Spleen (tissue), 11 donors: ENCODE measurements around the gene NADK. TPM values are rescaled to one million over a fixed set of nuclear protein-coding genes. Genes with fewer than 3 reads are reported as not detected.

ENCODE experiments used
- DNase-seq: peaks from one replicate; pipeline ENCODE4 v3.0.0-alpha.2; 2020
- H3K27ac ChIP-seq, 8 donors: fragments of 200-600 bp; sonication (generic) in 7 of 8; 1 replicate in 4 of 8; 2 replicates in 4 of 8; pipeline versions ENCODE4 v1.5.0 to v1.8.0; 2016 to 2021; ENCODE audit warnings: inconsistent platforms in 4 of 8, mild to moderate bottlenecking in 4 of 8, moderate library complexity in 1 of 8
- H3K27me3 ChIP-seq, 7 donors: fragments of 200-600 bp; sonication (generic) in 6 of 7; replicated peaks in 1 of 7; 1 replicate in 4 of 7; 2 replicates in 3 of 7; pipeline versions ENCODE4 v1.5.0 to v1.8.0; 2016 to 2021; ENCODE audit warnings: inconsistent platforms in 3 of 7, mild to moderate bottlenecking in 1 of 7
- H3K36me3 ChIP-seq, 6 donors: fragments of 200-600 bp; sonication (generic) in 5 of 6; 1 replicate in 4 of 6; 2 replicates in 2 of 6; pipeline versions ENCODE4 v1.5.0 to v1.8.0; 2016 to 2021; ENCODE audit warnings: inconsistent platforms in 2 of 6
- H3K4me1 ChIP-seq, 6 donors: fragments of 200-600 bp; sonication (generic) in 5 of 6; 1 replicate in 3 of 6; 2 replicates in 3 of 6; pipeline versions ENCODE4 v1.5.0 to v1.8.0; 2016 to 2021; ENCODE audit warnings: inconsistent platforms in 3 of 6
- H3K4me3 ChIP-seq, 8 donors: fragments of 200-600 bp; sonication (generic) in 7 of 8; 1 replicate in 4 of 8; 2 replicates in 4 of 8; pipeline versions ENCODE4 v1.5.0 to v1.8.0; 2016 to 2021; ENCODE audit warnings: inconsistent platforms in 4 of 8, mild to moderate bottlenecking in 4 of 8, moderate library complexity in 2 of 8
- H3K9me3 ChIP-seq, 8 donors: fragments of 200-600 bp; sonication (generic) in 7 of 8; 1 replicate in 4 of 8; 2 replicates in 4 of 8; pipeline versions ENCODE4 v1.5.0 to v1.8.0; 2016 to 2021; ENCODE audit warnings: inconsistent platforms in 4 of 8
- CTCF ChIP-seq, 11 experiments: fragments of 200-600 bp in 7 of 11; fragments of 450-650 bp in 4 of 11; sonication (generic) in 4 of 11; IDR thresholded peaks in 8 of 11; conservative IDR thresholded peaks in 3 of 11; 1 replicate in 7 of 11; 2 replicates in 4 of 11; pipeline versions ENCODE4 v1.4.0 to v1.8.0; 2016 to 2021; ENCODE audit warnings: antibody characterized with exemption in 11 of 11, inconsistent platforms in 4 of 11, mild to moderate bottlenecking in 1 of 11
- POLR2A ChIP-seq, 3 donors: fragments of 450-650 bp; IDR thresholded peaks; one replicate each; pipeline ENCODE4 v1.5.1; 2017; ENCODE audit warnings: antibody characterized with exemption in 3 of 3, mild to moderate bottlenecking in 1 of 3
- POLR2AphosphoS5 ChIP-seq, 3 donors: sonication (generic); formaldehyde crosslinking; IDR thresholded peaks; one replicate each; pipeline ENCODE4 v1.5.1; 2017; ENCODE audit warnings: antibody characterized with exemption in 3 of 3
- WGBS, 5 donors: extraction: QIAGEN DNeasy Blood & Tissue Kit in 3 of 5; methylation state at CpG; one replicate each; pipeline versions ENCODE4 v1.1.5 to v1.1.7; 2013 to 2018; 5-methylcytosine and 5-hydroxymethylcytosine counted together
- intact Hi-C: fragments of 100-400 bp; cut with DNase I; formaldehyde crosslinking; loops from one replicate; pipeline ENCODE4 v1.15.0; 2023; ENCODE audit warnings: low total_unique reads
- polyA plus RNA-seq, 3 donors: library from polyadenylated mRNA; stranded (reverse); fragments of 200-250 nt; gene quantifications; one replicate each; pipeline ENCODE4 v1.2.1, GENCODE V29; 2013
- total RNA-seq, 7 donors: library from RNA; depleted of rRNA in 3 of 7; stranded (reverse); fragments of >200 nt in 3 of 7; fragmentation: NEBNext Ultra II Directional in 4 of 7; extraction: Animal tissue kit (Norgen Biotek cat#: 25700) in 4 of 7; gene quantifications; one replicate each; pipeline versions ENCODE4 v1.1.0 to v1.2.1, GENCODE V29; 2016 to 2021
- donor health status: healthy with polysubstance abuse.
- donor health status: DM: no; HTN: no; CAD: no; lungs with moderate emphysema.
- donor health status: DM: no; HTN: no; CAD: no.
- donor health status: Bipolar disorder and iron deficiency.
- donor health status: healthy.
- donor health status: DM: no; HTN: no; CAD: no.
- donor health status: DM: yes; HTN: yes; CAD: no.

Gene NADK
- total and polyA plus RNA-seq, 10 donors: 62.6 to 271 (median 179) TPM

- H3K36me3 ChIP-seq: peaks cover 10 to 85% (median 80%) of the 10 kb centered on the region in 6 donors
- TF ChIP-seq POLR2AphosphoS5 (IDR thresholded peaks at IDR 0.05): no peak
- TF ChIP-seq CTCF (IDR thresholded peaks at IDR 0.05 in 8 of 11, conservative IDR thresholded peaks at IDR 0.05 in 3 of 11): no peak
- no peak for TF ChIP-seq POLR2A (IDR thresholded peaks at IDR 0.05)
- 81 to 98% (median 89%) methylated on average over 13 to 19 of the region's 19 CpGs for WGBS, 5 donors
- no peak overlapping the region for H3K27ac ChIP-seq
- H3K27me3 ChIP-seq: no peaks in the 10 kb centered on the region
- DNase-seq: peak; percentile 66
- peaks cover 0 to 54% (median 26%) of the 10 kb centered on the region in 6 donors for H3K4me1 ChIP-seq
- intact Hi-C loops: no loop called here
- no peaks in the 10 kb centered on the region for H3K9me3 ChIP-seq
- no peak overlapping the region for H3K4me3 ChIP-seq
Measured at GRCh38 chr1:1755426-1755825, 22.8 kb downstream of the NADK start.

GRCh38 chr1:1754051-1754815, 24.0 kb downstream of the NADK start:
- H3K36me3 ChIP-seq: peaks cover 4 to 73% (median 68%) of the 10 kb centered on the region in 6 donors
- peaks cover 0 to 42% (median 17%) of the 10 kb centered on the region in 6 donors for H3K4me1 ChIP-seq
- peak; percentile 73 for DNase-seq
- no peak overlapping the region for H3K4me3 ChIP-seq
- no peaks in the 10 kb centered on the region for H3K27me3 ChIP-seq
- H3K9me3 ChIP-seq: no peaks in the 10 kb centered on the region
- intact Hi-C loops: no loop called here
- no peak for TF ChIP-seq CTCF (IDR thresholded peaks at IDR 0.05 in 8 of 11, conservative IDR thresholded peaks at IDR 0.05 in 3 of 11)
- peak in 2 of 3 donors; percentile 39 to 67 for TF ChIP-seq POLR2AphosphoS5 (IDR thresholded peaks at IDR 0.05)
- TF ChIP-seq POLR2A (IDR thresholded peaks at IDR 0.05): no peak
- peak overlapping the region in 2 of 8 donors; percentile 47 to 55 for H3K27ac ChIP-seq
- 89 to 94% (median 90%) methylated on average over 32 to 49 of the region's 49 CpGs for whole genome bisulfite sequencing, 5 donors

GRCh38 chr1:1753607-1754005, 24.7 kb downstream of the NADK start:
- Histone ChIP-seq H3K9me3 (no peaks in the 10 kb centered on the region), H3K36me3 (peaks cover 4 to 67% (median 63%) of the 10 kb centered on the region in 6 donors), H3K27me3 (no peaks in the 10 kb centered on the region), H3K4me3 (no peak overlapping the region), H3K4me1 (peaks cover 0 to 41% (median 11%) of the 10 kb centered on the region in 6 donors), H3K27ac (peak overlapping the region in 3 of 8 donors; percentile 47 to 55 (median 47))
- intact Hi-C loops: no loop called here
- peak; percentile 71 for DNase-seq
- WGBS, 5 donors: 82 to 96% (median 92%) methylated on average over 14 to 16 of the region's 16 CpGs
- TF ChIP-seq POLR2A (IDR thresholded peaks at IDR 0.05) (no peak), CTCF (IDR thresholded peaks at IDR 0.05 in 8 of 11, conservative IDR thresholded peaks at IDR 0.05 in 3 of 11) (no peak), POLR2AphosphoS5 (IDR thresholded peaks at IDR 0.05) (no peak)
